Smooth muscle cell (in vitro differentiated cells): ENCODE results near the gene UBE2H. TPM values are rescaled to one million over a fixed set of nuclear protein-coding genes. Genes with fewer than 3 reads are reported as not detected.
"Not testable (repeated sequence)": the region's sequence is repeated elsewhere in the genome, so short reads cannot be mapped to it uniquely, and the experiment has no call there.

Experiments used
- DNase-seq: peaks from one replicate; lab custom pipeline; 2025; ENCODE audit not compliant: unreplicated experiment; lab: John Stamatoyannopoulos, UW
- H2AFZ ChIP-seq: fragments of 200-600 bp; sonication (generic); 2 replicates; pipeline ENCODE4 v1.6.0; 2016; ENCODE audit warnings: antibody characterized with exemption, low read depth, mild to moderate bottlenecking
- H3F3A ChIP-seq: fragments of 200-600 bp; sonication (generic); 2 replicates; pipeline ENCODE4 v1.6.0; 2017; ENCODE audit warnings: antibody characterized with exemption, low read depth
- H3K27ac ChIP-seq: fragments of 200-600 bp; sonication (generic); 2 replicates; pipeline ENCODE4 v1.5.1; 2016; ENCODE audit warnings: low read depth, mild to moderate bottlenecking
- H3K27me3 ChIP-seq: fragments of 200-600 bp; sonication (generic); 2 replicates; pipeline ENCODE4 v1.6.1; 2016; ENCODE audit warnings: low read depth, mild to moderate bottlenecking
- H3K36me3 ChIP-seq: fragments of 200-600 bp; sonication (generic); 2 replicates; pipeline ENCODE4 v1.5.1; 2016; ENCODE audit warnings: low read depth
- H3K4me1 ChIP-seq: fragments of 200-600 bp; sonication (generic); 2 replicates; pipeline ENCODE4 v1.5.1; 2016; ENCODE audit warnings: low read depth
- H3K4me2 ChIP-seq: fragments of 200-600 bp; sonication (generic); 2 replicates; pipeline ENCODE4 v1.6.0; 2016; ENCODE audit warnings: mild to moderate bottlenecking
- H3K4me3 ChIP-seq: fragments of 200-600 bp; sonication (generic); 2 replicates; pipeline ENCODE4 v1.5.1; 2016; ENCODE audit warnings: mild to moderate bottlenecking
- H3K79me2 ChIP-seq: fragments of 200-600 bp; sonication (generic); 2 replicates; pipeline ENCODE4 v1.6.0; 2016; ENCODE audit warnings: low read depth, mild to moderate bottlenecking
- H3K9ac ChIP-seq: fragments of 200-600 bp; sonication (generic); 2 replicates; pipeline ENCODE4 v1.6.0; 2016; ENCODE audit warnings: low read depth
- H3K9me3 ChIP-seq: fragments of 200-600 bp; sonication (generic); replicated peaks from 2 replicates; pipeline ENCODE4 v1.5.1; 2016; ENCODE audit warnings: low read depth
- H4K20me1 ChIP-seq: fragments of 200-600 bp; sonication (generic); 2 replicates; pipeline ENCODE4 v1.6.0; 2016; ENCODE audit warnings: low read depth
- CTCF ChIP-seq: fragments of 200-600 bp; sonication (generic); IDR thresholded peaks from 2 replicates; pipeline ENCODE4 v1.5.1; 2017; ENCODE audit warnings: borderline replicate concordance, mild to moderate bottlenecking, antibody characterized with exemption; ENCODE audit not compliant: insufficient read depth, poor library complexity, severe bottlenecking
- WGBS: methylation state at CpG from one replicate; pipeline ENCODE4 v1.1.7; 2016; ENCODE audit warnings: low lambda C conversion rate; 5-methylcytosine and 5-hydroxymethylcytosine counted together
- polyA plus RNA-seq: library from polyadenylated mRNA; unstranded; fragments of >200 nt; fragmentation: Nextera tagmentation; extraction: Ambion mirVana; gene quantifications from 2 replicates; pipeline ENCODE4 v1.2.1, GENCODE V29; 2016
- total RNA-seq: library from RNA; depleted of rRNA; stranded (reverse); fragments of >200 nt; gene quantifications from 2 replicates; pipeline ENCODE4 v1.2.3, GENCODE V29; 2014

Gene UBE2H
- total and polyA plus RNA-seq, 2 experiments from 2014 or later, result 66.1 to 94.5 TPM

DNA sequence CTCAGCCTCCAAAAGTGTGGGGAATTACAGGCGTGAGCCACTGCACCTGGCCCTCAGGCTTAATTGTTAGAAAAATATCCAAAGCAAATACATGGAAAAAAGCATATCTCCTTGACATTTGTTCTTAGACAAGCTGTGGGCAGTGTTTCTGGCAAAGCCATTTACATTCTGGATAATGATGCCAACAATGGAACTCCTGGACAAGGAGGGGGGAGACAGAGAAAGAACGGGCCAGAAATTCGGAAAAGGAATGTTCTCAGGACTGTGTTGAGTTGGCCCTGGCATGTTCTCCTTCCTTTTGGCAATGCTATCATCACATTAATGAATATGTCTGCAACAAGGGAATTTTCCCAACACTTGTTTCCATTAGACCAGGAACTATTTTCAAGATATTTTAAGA lies 88.7 kb downstream of the UBE2H start:
- WGBS, result 98% methylated on average over 3 of the region's 3 CpGs
- H3K27me3 ChIP-seq, result no peaks in the 10 kb centered on the region
- H3K4me1 ChIP-seq, result peaks cover 4% of the 10 kb centered on the region
- H3K36me3 ChIP-seq, result no peaks in the 10 kb centered on the region
- H3K9me3 ChIP-seq, result no peaks in the 10 kb centered on the region
- H3K9ac ChIP-seq, result no peak overlapping the region
- H3K27ac ChIP-seq, result no peak overlapping the region
- no peak for DNase-seq
- H3K4me3 ChIP-seq, result no peak overlapping the region
- H3F3A ChIP-seq, result no peaks in the 10 kb centered on the region
- no peak overlapping the region for H3K4me2 ChIP-seq
- TF ChIP-seq CTCF, result no peak
- H2AFZ ChIP-seq, result no peak overlapping the region
- peaks cover 88% of the 10 kb centered on the region for H4K20me1 ChIP-seq
- H3K79me2 ChIP-seq, result peaks cover 70% of the 10 kb centered on the region

GRCh38 chr7:129862682-129863081 lies 90.1 kb downstream of the UBE2H start:
- H3K4me2 ChIP-seq, result no peak overlapping the region
- H3F3A ChIP-seq, result no peaks in the 10 kb centered on the region
- WGBS, result 54% methylated on average over 3 of the region's 3 CpGs
- H3K4me1 ChIP-seq, result peaks cover 4% of the 10 kb centered on the region
- no peak overlapping the region for H3K9ac ChIP-seq
- no peak overlapping the region for H2AFZ ChIP-seq
- H4K20me1 ChIP-seq, result peaks cover 96% of the 10 kb centered on the region
- DNase-seq, result no peak
- H3K9me3 ChIP-seq, result no peaks in the 10 kb centered on the region
- H3K36me3 ChIP-seq, result no peaks in the 10 kb centered on the region
- no peak for TF ChIP-seq CTCF
- no peaks in the 10 kb centered on the region for H3K27me3 ChIP-seq
- H3K4me3 ChIP-seq, result no peak overlapping the region
- H3K79me2 ChIP-seq, result peaks cover 74% of the 10 kb centered on the region
- no peak overlapping the region for H3K27ac ChIP-seq

GRCh38 chr7:129860784-129861183 lies 92.0 kb downstream of the UBE2H start:
- not testable (repeated sequence) for H3K27ac ChIP-seq, H3K4me2 ChIP-seq, H3K4me1 ChIP-seq, H3K36me3 ChIP-seq, H3K4me3 ChIP-seq, DNase-seq, H2AFZ ChIP-seq, H3K27me3 ChIP-seq, H3K9me3 ChIP-seq, H3F3A ChIP-seq, H3K9ac ChIP-seq
- peaks cover 72% of the 10 kb centered on the region for H3K79me2 ChIP-seq
- 96% methylated on average over 4 of the region's 6 CpGs for WGBS
- peaks cover 100% of the 10 kb centered on the region for H4K20me1 ChIP-seq

DNA sequence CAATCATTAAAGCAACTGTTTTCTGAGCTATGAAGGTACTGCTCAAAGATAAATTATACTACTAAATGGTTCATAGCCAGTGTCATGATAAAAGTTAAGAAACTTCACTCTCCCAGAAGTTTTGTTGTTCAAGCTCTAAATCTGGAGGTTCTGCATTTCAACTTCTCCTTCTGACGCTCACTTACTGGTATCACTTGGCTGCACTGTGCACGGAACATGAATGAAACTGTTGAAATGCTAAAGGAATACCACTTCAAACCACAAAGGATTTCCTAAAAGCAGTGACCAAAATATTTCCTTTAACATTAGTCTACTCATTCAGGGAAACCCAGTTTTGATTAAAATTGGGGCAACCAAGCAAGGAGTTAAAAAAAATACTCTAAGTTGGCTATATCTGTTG lies 93.6 kb downstream of the UBE2H start:
- Histone ChIP-seq H3K4me3 (no peak overlapping the region), H3K9ac (no peak overlapping the region), H3K4me1 (no peaks in the 10 kb centered on the region), H4K20me1 (peaks cover 100% of the 10 kb centered on the region), H3K79me2 (peaks cover 60% of the 10 kb centered on the region), H3K36me3 (no peaks in the 10 kb centered on the region), H3K27me3 (no peaks in the 10 kb centered on the region), H3F3A (no peaks in the 10 kb centered on the region), H3K9me3 (no peaks in the 10 kb centered on the region), H3K27ac (peak overlapping the region; percentile 6), H3K4me2 (peak overlapping the region; percentile 37), H2AFZ (no peak overlapping the region)
- 33% methylated on average over 2 of the region's 2 CpGs for WGBS
- no peak for DNase-seq
- no peak for TF ChIP-seq CTCF
